Measurements from ENCODE around the gene NTM.
A peak's percentile ranks its signal among the peaks of the same experiment; 100 is the strongest.

Gene NTM

DNA sequence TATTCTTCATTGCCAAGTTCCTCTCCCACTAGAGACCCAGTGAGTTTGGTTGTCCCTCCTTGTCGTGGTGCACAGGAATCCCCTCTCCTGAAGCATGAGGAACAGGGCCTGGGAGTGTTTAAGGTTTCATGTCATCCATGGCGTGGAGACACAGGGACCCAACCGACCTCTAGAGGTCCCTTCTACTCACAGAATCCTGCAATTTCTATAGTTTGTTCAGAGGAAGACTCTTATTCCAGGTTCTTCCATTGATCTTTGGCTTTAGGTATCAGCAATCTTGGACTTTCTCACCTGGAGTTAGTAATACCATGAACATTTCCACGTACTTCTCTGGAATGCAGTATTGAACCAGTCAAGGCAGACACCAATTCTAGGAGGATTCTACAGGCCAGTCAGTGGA lies 548.2 kb downstream of the NTM start:
- Histone ChIP-seq H3K9me3 (ENCODE audit: severe bottlenecking) (no peaks in the 10 kb centered on the region), H3K4me3 (ENCODE audit: severe bottlenecking) (no peak overlapping the region), H3K4me1 (ENCODE audit: insufficient read depth, poor library complexity, severe bottlenecking) (peaks cover 9% of the 10 kb centered on the region), H3K36me3 (ENCODE audit: low read depth) (peaks cover 4% of the 10 kb centered on the region; the same call in 1 of the 2 replicates), H3K27ac (ENCODE audit: poor library complexity, severe bottlenecking) (no peak overlapping the region), H3K27me3 (ENCODE audit: insufficient read depth, poor library complexity, severe bottlenecking) (no peaks in the 10 kb centered on the region)
- ATAC-seq (ENCODE audit: low read depth) (no peak), DNase-seq (ENCODE audit: low spot score) (no peak)
- TF ChIP-seq, protein P1, sequence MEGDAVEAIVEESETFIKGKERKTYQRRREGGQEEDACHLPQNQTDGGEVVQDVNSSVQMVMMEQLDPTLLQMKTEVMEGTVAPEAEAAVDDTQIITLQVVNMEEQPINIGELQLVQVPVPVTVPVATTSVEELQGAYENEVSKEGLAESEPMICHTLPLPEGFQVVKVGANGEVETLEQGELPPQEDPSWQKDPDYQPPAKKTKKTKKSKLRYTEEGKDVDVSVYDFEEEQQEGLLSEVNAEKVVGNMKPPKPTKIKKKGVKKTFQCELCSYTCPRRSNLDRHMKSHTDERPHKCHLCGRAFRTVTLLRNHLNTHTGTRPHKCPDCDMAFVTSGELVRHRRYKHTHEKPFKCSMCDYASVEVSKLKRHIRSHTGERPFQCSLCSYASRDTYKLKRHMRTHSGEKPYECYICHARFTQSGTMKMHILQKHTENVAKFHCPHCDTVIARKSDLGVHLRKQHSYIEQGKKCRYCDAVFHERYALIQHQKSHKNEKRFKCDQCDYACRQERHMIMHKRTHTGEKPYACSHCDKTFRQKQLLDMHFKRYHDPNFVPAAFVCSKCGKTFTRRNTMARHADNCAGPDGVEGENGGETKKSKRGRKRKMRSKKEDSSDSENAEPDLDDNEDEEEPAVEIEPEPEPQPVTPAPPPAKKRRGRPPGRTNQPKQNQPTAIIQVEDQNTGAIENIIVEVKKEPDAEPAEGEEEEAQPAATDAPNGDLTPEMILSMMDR (IDR thresholded peaks at IDR 0.05; ENCODE audit: poor library complexity, severe bottlenecking), result no peak

- ATAC-seq (ENCODE audit: low read depth) (no peak), DNase-seq (ENCODE audit: low spot score) (no peak)
- Histone ChIP-seq H3K36me3 (ENCODE audit: low read depth) (peaks cover 4% of the 10 kb centered on the region), H3K27ac (ENCODE audit: poor library complexity, severe bottlenecking) (peak overlapping the region; percentile 79), H3K4me3 (ENCODE audit: severe bottlenecking) (no peak overlapping the region), H3K9me3 (ENCODE audit: severe bottlenecking) (no peaks in the 10 kb centered on the region), H3K27me3 (ENCODE audit: insufficient read depth, poor library complexity, severe bottlenecking) (no peaks in the 10 kb centered on the region), H3K4me1 (ENCODE audit: insufficient read depth, poor library complexity, severe bottlenecking) (peaks cover 23% of the 10 kb centered on the region)
- TF ChIP-seq, protein P1 (IDR thresholded peaks at IDR 0.05; ENCODE audit: poor library complexity, severe bottlenecking), result no peak
These were observed 551.8 kb downstream of the NTM start for GRCh38 chr11:131922220-131922619.

DNA sequence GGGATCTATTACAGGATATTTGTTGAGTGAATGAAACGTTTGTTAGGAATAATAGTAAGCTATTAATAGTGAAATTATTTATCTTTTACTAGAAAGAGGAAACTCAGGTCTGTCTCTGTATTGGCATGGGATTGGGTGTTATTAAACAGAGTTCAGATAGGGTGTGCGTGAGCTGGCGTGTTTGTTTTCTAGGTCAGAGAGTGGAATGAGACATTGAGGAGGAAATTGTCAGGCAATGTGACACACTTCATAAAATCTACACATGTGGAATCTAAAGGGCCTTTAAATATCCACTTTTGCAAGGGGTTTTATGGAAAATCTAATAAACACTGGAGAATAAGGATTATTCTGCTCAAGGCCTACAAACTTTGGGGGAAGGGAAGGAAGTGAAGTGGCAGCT lies 552.9 kb downstream of the NTM start:
- ATAC-seq (ENCODE audit: low read depth) (no peak), DNase-seq (ENCODE audit: low spot score) (no peak)
- peaks cover 4% of the 10 kb centered on the region for H3K36me3 ChIP-seq (ENCODE audit: low read depth)
- H3K4me3 ChIP-seq (ENCODE audit: severe bottlenecking), result no peak overlapping the region
- TF ChIP-seq, protein P1 (IDR thresholded peaks at IDR 0.05; ENCODE audit: poor library complexity, severe bottlenecking), result no peak
- no peaks in the 10 kb centered on the region for H3K27me3 ChIP-seq (ENCODE audit: insufficient read depth, poor library complexity, severe bottlenecking)
- H3K9me3 ChIP-seq (ENCODE audit: severe bottlenecking), result no peaks in the 10 kb centered on the region
- H3K27ac ChIP-seq (ENCODE audit: poor library complexity, severe bottlenecking), result peak overlapping the region; percentile 79
- peaks cover 23% of the 10 kb centered on the region for H3K4me1 ChIP-seq (ENCODE audit: insufficient read depth, poor library complexity, severe bottlenecking)

- Histone ChIP-seq H3K27ac (ENCODE audit: poor library complexity, severe bottlenecking) (peak overlapping the region; percentile 79), H3K27me3 (ENCODE audit: insufficient read depth, poor library complexity, severe bottlenecking) (no peaks in the 10 kb centered on the region), H3K4me3 (ENCODE audit: severe bottlenecking) (no peak overlapping the region), H3K36me3 (ENCODE audit: low read depth) (peaks cover 4% of the 10 kb centered on the region), H3K9me3 (ENCODE audit: severe bottlenecking) (no peaks in the 10 kb centered on the region), H3K4me1 (ENCODE audit: insufficient read depth, poor library complexity, severe bottlenecking) (peaks cover 23% of the 10 kb centered on the region)
- DNase-seq (ENCODE audit: low spot score) (no peak), ATAC-seq (ENCODE audit: low read depth) (no peak)
- TF ChIP-seq, protein P1 (IDR thresholded peaks at IDR 0.05; ENCODE audit: poor library complexity, severe bottlenecking), result no peak
These were observed 553.6 kb downstream of the NTM start for GRCh38 chr11:131924001-131924400.

DNA sequence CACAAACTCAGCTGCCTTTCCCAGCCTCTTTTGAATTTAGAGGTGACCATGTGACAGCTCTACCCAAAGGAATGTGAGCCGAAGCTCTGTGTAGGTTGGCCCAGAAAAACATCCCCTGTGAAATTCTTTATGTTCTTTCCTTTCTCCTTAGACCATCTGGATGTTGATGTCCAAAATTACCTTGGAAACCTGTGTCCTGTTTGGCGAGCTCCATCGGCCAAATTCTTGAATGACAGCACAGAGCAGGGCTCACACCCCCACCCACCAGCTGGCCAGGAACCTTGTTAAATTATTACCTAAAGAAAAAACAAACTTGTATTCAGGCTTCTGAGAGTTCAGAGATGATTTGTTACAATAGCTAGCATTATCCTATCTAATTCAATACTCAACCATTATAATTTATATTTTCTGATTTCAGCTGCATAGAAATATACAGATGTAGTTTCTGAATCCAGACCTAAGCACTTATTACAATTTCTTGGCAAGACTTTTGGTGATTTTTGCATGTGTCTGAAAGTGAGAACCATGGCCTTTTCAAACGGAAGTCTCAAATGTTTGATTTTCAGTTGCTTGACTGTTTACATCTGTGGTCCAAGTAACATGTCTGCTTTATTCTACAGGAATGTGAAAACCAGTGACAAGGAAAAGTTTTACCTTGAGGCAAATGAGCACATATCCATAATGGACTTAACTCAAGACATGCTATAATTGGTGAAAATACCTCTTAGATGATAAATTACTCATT lies 554.2 kb downstream of the NTM start:
- Histone ChIP-seq H3K4me1 (ENCODE audit: insufficient read depth, poor library complexity, severe bottlenecking) (peaks cover 23% of the 10 kb centered on the region), H3K4me3 (ENCODE audit: severe bottlenecking) (no peak overlapping the region), H3K36me3 (ENCODE audit: low read depth) (peaks cover 6% of the 10 kb centered on the region), H3K27me3 (ENCODE audit: insufficient read depth, poor library complexity, severe bottlenecking) (no peaks in the 10 kb centered on the region), H3K27ac (ENCODE audit: poor library complexity, severe bottlenecking) (peak overlapping the region; percentile 79), H3K9me3 (ENCODE audit: severe bottlenecking) (no peaks in the 10 kb centered on the region)
- TF ChIP-seq, protein P1 (IDR thresholded peaks at IDR 0.05; ENCODE audit: poor library complexity, severe bottlenecking), result no peak
- ATAC-seq (ENCODE audit: low read depth), result peak; percentile 74
- DNase-seq (ENCODE audit: low spot score), result no peak
